Body of pancreas (tissue), 4 donors: ENCODE measurements around the gene HSDL2. TPM values are rescaled to one million over a fixed set of nuclear protein-coding genes. Genes with fewer than 3 reads are reported as not detected.
A peak's percentile ranks its signal among the peaks of the same experiment; 100 is the strongest.

ENCODE experiments used
- ATAC-seq: fragments of 150-250 bp; one replicate; pipeline ENCODE4 v1.9.1; 2016
- DNase-seq, 4 donors: peaks; one replicate each; pipeline ENCODE4 v3.0.0-alpha.2; 2019
- H3K27ac ChIP-seq, 4 donors: fragments of 200-600 bp; sonication (generic); 1 replicate in 3 of 4; 2 replicates in 1 of 4; pipeline versions ENCODE4 v1.5.1 to v1.6.1; 2016 to 2019; ENCODE audit warnings: mild to moderate bottlenecking in 1 of 4, mixed read lengths in 1 of 4, moderate library complexity in 1 of 4
- H3K27me3 ChIP-seq, 2 donors: fragments of 200-600 bp; sonication (generic); one replicate each; pipeline ENCODE4 v1.6.0; 2016; ENCODE audit warnings: mild to moderate bottlenecking in 1 of 2
- H3K36me3 ChIP-seq, 2 donors: fragments of 200-600 bp; sonication (generic); replicated peaks in 1 of 2; 2 replicates each; pipeline ENCODE4 v1.5.1; 2016; ENCODE audit warnings: low read depth in 2 of 2; ENCODE audit not compliant: insufficient read depth in 1 of 2
- H3K4me1 ChIP-seq: fragments of 200-600 bp; sonication (generic); one replicate; pipeline ENCODE4 v1.6.0; 2016
- H3K4me3 ChIP-seq, 2 donors: fragments of 200-600 bp; sonication (generic); 1 replicate in 1 of 2; 2 replicates in 1 of 2; pipeline ENCODE4 v1.5.1; 2016 to 2019
- H3K9me3 ChIP-seq, 3 donors: fragments of 200-600 bp; sonication (generic); 1 replicate in 2 of 3; 2 replicates in 1 of 3; pipeline ENCODE4 v1.5.1; 2016
- POLR2A ChIP-seq, 3 donors: fragments of 450-650 bp; IDR thresholded peaks; one replicate each; pipeline ENCODE4 v1.6.1; 2016; ENCODE audit warnings: antibody characterized with exemption in 3 of 3, mild to moderate bottlenecking in 2 of 3
- WGBS, 2 donors: methylation state at CpG; one replicate each; pipeline ENCODE4 v1.1.5; 2017; 5-methylcytosine and 5-hydroxymethylcytosine counted together
- intact Hi-C: fragments of 100-400 bp; cut with DNase I; formaldehyde crosslinking; loops from one replicate; pipeline ENCODE4 v1.15.1; 2023
- total RNA-seq, 2 donors: library from RNA; depleted of rRNA; stranded (reverse); fragments of >200 nt; gene quantifications; one replicate each; pipeline ENCODE4 v1.1.0, GENCODE V29; 2016
- TF ChIP-seq, protein P1 (sequence below), 7 experiments: fragments of 450-650 bp in 4 of 7; fragments of 200-600 bp in 3 of 7; sonication (generic) in 3 of 7; IDR thresholded peaks; one replicate each; pipeline ENCODE4 v1.5.1; 2016 to 2019; ENCODE audit warnings: antibody characterized with exemption in 7 of 7

Gene HSDL2
- total RNA-seq, 2 donors from 2014 or later: 20.5 to 22.7 TPM

DNA sequence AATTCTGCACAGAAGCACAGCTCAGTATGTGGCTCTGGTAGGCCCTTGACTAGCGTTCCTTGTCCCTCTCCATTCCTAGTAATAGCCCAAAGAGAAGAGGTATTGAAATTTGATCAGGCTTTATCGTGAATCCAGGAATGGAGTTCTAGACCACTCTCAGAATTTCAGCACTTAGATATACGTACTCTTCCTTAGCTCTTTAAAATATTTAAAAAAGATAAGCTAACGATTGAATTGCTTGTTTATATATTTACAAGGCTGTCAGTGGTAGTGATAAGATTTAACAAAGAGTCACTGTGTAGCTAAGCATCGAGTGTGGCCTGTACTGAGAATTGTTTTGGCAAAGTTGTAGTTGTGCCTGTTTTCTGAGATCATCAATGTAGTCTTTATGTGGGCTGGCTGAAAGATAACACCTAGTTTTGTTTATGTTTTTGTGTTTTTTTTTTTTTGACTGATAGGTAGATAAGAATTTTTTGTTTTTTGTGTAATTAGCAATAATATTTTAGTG is 109.2 kb downstream of the HSDL2 start:
- 17 to 18% methylated on average over 5 of the region's 5 CpGs for WGBS, 2 donors
- Histone ChIP-seq H3K36me3 (peaks cover 0 to 2% of the 10 kb centered on the region in 2 donors), H3K27ac (peak overlapping the region in 2 of 4 donors; percentile 51 to 90), H3K9me3 (no peaks in the 10 kb centered on the region), H3K27me3 (no peaks in the 10 kb centered on the region), H3K4me1 (peaks cover 43% of the 10 kb centered on the region), H3K4me3 (no peak overlapping the region)
- ATAC-seq (no peak), DNase-seq (no peak)
- intact Hi-C loops: no loop called here
- TF ChIP-seq POLR2A (IDR thresholded peaks at IDR 0.05): no peak
- TF ChIP-seq, protein P1, sequence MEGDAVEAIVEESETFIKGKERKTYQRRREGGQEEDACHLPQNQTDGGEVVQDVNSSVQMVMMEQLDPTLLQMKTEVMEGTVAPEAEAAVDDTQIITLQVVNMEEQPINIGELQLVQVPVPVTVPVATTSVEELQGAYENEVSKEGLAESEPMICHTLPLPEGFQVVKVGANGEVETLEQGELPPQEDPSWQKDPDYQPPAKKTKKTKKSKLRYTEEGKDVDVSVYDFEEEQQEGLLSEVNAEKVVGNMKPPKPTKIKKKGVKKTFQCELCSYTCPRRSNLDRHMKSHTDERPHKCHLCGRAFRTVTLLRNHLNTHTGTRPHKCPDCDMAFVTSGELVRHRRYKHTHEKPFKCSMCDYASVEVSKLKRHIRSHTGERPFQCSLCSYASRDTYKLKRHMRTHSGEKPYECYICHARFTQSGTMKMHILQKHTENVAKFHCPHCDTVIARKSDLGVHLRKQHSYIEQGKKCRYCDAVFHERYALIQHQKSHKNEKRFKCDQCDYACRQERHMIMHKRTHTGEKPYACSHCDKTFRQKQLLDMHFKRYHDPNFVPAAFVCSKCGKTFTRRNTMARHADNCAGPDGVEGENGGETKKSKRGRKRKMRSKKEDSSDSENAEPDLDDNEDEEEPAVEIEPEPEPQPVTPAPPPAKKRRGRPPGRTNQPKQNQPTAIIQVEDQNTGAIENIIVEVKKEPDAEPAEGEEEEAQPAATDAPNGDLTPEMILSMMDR (IDR thresholded peaks at IDR 0.05): no peak

DNA sequence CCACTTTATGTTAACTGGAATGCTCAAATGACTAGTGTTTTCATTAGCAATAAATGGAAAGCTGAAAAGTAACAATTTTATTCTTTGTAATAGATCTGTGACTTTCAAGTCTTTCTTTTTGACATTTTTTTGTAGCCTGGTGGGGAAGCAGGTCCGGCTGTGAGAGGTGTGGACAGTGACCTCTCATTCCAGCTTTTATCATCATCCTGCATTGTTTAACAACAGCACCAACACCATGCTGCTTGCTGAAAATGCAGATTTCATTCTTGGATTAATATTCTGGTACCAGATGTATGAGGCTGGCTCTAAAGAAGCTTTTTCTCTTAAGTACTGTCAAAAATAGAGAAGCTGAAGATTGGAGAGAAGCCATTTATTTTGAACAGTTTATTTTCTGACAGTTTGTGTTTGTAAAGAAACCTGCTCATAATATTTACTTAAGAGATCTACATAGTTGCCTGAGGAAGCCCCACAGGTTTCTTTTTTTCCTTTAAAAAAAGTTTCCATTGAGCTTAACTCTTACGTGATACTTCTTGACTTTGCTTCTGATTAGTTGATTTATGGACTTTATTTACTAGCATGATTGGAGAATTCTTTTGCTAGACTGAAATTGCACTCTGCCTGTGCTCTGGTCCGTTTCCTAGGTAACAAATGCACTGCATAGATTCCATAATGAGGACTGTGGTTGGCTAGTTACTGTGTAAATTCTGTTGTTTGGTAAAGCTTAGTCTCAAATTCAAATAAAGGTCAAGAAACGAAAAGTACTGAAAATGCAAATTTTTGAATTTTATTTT is 110.2 kb downstream of the HSDL2 start:
- WGBS, 2 donors: 38 to 42% methylated on average over 4 of the region's 4 CpGs
- Histone ChIP-seq H3K4me1 (peaks cover 43% of the 10 kb centered on the region), H3K36me3 (no peaks in the 10 kb centered on the region), H3K9me3 (no peaks in the 10 kb centered on the region), H3K27ac (peak overlapping the region in 2 of 4 donors; percentile 34 to 51), H3K27me3 (no peaks in the 10 kb centered on the region), H3K4me3 (no peak overlapping the region)
- TF ChIP-seq, protein P1 (IDR thresholded peaks at IDR 0.05): no peak
- no peak for TF ChIP-seq POLR2A (IDR thresholded peaks at IDR 0.05)
- ATAC-seq: no peak
- intact Hi-C loops: no loop called here
- no peak for DNase-seq

DNA sequence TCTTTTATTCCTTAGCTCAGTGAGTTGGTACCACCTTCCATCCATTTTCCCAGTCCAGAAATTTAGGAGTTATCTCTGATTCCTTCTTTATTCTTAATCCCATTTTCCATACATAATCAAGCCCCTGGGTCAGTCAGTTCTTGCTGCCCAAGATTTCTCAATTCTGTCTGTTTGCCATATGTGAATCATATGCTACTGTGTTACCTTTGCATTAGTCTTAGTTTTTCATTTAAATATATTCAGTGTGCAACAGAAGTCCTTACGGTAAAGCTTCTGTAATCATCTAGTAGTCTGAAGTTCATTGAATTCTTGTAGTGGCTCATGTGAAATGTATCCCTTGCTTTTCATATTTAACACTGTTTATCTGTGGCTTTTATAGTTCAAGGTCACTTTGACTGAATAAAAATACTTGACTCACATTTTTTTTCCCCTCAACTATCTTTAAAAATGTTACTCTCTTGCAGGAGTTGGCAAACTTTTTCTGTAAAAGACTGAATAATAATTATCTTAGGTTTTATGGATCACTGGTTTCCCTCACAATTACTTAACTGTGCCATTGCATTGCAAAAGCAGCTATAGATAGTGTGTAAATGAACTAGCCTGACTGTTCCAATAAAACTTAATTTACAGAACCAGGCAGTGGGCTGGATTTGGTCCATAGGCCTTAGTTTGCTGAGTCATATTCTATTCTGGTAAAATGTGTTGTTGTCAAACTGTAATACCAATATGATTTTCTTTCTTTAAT is 113.7 kb downstream of the HSDL2 start:
- WGBS, 2 donors: 41 to 48% methylated on average over 1 of the region's 1 CpG

DNA sequence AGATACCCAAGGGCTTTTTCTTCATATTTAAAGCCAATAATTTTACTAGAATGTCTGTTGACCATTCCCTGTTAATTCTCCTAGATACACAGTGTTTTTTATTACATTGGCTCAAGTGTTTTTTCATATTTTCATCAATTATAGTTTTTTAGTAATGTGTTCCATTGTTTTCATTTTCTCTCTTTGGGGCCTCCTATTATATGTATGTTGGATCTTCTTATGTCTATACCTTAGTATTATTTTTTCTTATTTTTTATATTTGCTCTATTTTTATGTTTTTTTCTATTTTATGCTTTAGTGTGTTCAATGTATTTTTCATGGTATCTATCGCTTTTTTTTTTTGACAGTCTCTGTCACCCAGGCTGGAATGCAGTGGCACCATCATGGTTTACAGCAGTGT is 114.2 kb downstream of the HSDL2 start:
- DNase-seq (no peak), ATAC-seq (no peak)
- H3K4me1 ChIP-seq: peaks cover 28% of the 10 kb centered on the region
- intact Hi-C loops: no loop called here
- no peaks in the 10 kb centered on the region for H3K36me3 ChIP-seq
- H3K27me3 ChIP-seq: no peaks in the 10 kb centered on the region
- H3K27ac ChIP-seq: no peak overlapping the region
- H3K9me3 ChIP-seq: no peaks in the 10 kb centered on the region
- TF ChIP-seq, protein P1 (IDR thresholded peaks at IDR 0.05): no peak
- no peak for TF ChIP-seq POLR2A (IDR thresholded peaks at IDR 0.05)
- WGBS, 2 donors: 95 to 100% methylated on average over 1 of the region's 1 CpG
- no peak overlapping the region for H3K4me3 ChIP-seq

More for the DNA sequence above, 113.7 kb downstream of the HSDL2 start:
- no peak for TF ChIP-seq POLR2A (IDR thresholded peaks at IDR 0.05)
- TF ChIP-seq, protein P1 (IDR thresholded peaks at IDR 0.05): no peak
- Histone ChIP-seq H3K36me3 (no peaks in the 10 kb centered on the region), H3K4me3 (no peak overlapping the region), H3K27ac (peak overlapping the region in 1 of 4 donors; percentile 4), H3K4me1 (peaks cover 33% of the 10 kb centered on the region), H3K27me3 (no peaks in the 10 kb centered on the region), H3K9me3 (no peaks in the 10 kb centered on the region)
- ATAC-seq: no peak
- DNase-seq: no peak
- intact Hi-C loops: no loop called here
